ENCODE results near the gene STPG3.

DNA sequence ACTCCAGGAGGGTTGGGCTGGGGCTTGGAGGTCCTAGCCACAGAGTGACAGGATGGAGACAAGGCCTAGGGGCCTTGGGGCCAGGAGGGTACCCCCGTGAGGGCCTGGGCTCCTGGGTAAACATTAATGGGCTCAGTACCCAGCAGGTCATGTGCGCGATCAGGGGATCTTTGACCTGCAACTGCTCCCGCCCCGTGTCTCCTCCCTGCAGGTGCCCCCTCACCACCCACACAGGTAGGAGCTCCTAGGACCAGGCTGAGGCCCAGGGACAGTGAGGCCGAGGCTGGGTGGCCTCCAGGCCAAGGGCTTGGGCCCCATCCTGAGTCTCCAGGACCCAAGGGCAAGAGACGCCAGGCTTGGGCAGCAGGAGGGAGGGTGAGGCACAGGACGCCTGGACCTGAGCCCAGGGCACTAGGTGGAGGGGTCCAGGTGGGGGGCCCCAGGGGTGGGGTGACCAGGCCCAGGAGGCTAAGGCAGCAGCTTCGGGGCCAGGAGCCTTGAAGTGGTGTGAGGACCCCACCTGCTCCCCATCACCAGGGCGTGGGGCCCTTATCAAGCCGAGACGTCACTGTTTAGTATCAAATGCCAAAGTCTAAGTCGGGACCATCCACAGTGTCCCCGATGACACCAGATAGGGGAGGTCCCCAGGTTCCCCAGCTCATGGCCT is 20.2 kb upstream of the STPG3 start, which contains the start of gene SLC34A3:
- TF ChIP-seq, protein P1, sequence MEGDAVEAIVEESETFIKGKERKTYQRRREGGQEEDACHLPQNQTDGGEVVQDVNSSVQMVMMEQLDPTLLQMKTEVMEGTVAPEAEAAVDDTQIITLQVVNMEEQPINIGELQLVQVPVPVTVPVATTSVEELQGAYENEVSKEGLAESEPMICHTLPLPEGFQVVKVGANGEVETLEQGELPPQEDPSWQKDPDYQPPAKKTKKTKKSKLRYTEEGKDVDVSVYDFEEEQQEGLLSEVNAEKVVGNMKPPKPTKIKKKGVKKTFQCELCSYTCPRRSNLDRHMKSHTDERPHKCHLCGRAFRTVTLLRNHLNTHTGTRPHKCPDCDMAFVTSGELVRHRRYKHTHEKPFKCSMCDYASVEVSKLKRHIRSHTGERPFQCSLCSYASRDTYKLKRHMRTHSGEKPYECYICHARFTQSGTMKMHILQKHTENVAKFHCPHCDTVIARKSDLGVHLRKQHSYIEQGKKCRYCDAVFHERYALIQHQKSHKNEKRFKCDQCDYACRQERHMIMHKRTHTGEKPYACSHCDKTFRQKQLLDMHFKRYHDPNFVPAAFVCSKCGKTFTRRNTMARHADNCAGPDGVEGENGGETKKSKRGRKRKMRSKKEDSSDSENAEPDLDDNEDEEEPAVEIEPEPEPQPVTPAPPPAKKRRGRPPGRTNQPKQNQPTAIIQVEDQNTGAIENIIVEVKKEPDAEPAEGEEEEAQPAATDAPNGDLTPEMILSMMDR (IDR thresholded peaks at IDR 0.05): no peak
- TF ChIP-seq POLR2A (IDR thresholded peaks at IDR 0.05) (no peak), POLR2AphosphoS5 (IDR thresholded peaks at IDR 0.05) (no peak)
